ENCODE measurements around the gene PHACTR1.

- TF ChIP-seq CTCF (IDR thresholded peaks at IDR 0.05) (no peak), TCF7L2 (IDR thresholded peaks at IDR 0.05; ENCODE audit: low read depth, low read length) (no peak), SIN3A (IDR thresholded peaks at IDR 0.05; ENCODE audit: borderline replicate concordance, insufficient read depth, low read depth, low read length) (no peak), POLR2AphosphoS5 (IDR thresholded peaks at IDR 0.05; ENCODE audit: low read depth, low read length) (no peak), REST (IDR thresholded peaks at IDR 0.05; ENCODE audit: insufficient read depth in 1 of 2, low read depth in 2 of 2, low read length in 1 of 2) (no peak)
These were observed 556.8 kb downstream of the PHACTR1 start for GRCh38 chr6:13273202-13273930.
